IPS-20b (cell line): ENCODE data around the gene FLRT1.

Source experiments
- H3K27ac ChIP-seq: one replicate; pipeline ENCODE4 v1.5.1; 2013; ENCODE audit warnings: low read length
- H3K27me3 ChIP-seq: 2 replicates; pipeline ENCODE4 v1.6.1; 2013; ENCODE audit warnings: mild to moderate bottlenecking, low read length, inconsistent platforms; ENCODE audit not compliant: insufficient read depth
- H3K36me3 ChIP-seq: 2 replicates; pipeline ENCODE4 v1.6.1; 2013; ENCODE audit warnings: low read depth, mild to moderate bottlenecking, inconsistent platforms, low read length, moderate library complexity; ENCODE audit not compliant: insufficient read depth
- H3K4me1 ChIP-seq: 2 replicates; pipeline ENCODE4 v1.6.1; 2013; ENCODE audit warnings: mild to moderate bottlenecking, control low read depth, inconsistent platforms, low read length, moderate library complexity; ENCODE audit not compliant: insufficient read depth
- H3K4me3 ChIP-seq: 2 replicates; pipeline ENCODE4 v1.5.1; 2013; ENCODE audit warnings: mild to moderate bottlenecking, low read length, inconsistent platforms
- H3K9ac ChIP-seq: 2 replicates; pipeline ENCODE4 v1.6.1; 2013; ENCODE audit warnings: low read depth, mild to moderate bottlenecking, inconsistent platforms, low read length, moderate library complexity
- H3K9me3 ChIP-seq: 2 replicates; pipeline ENCODE4 v1.6.1; 2013; ENCODE audit warnings: mild to moderate bottlenecking, low read depth, low read length, inconsistent platforms; ENCODE audit not compliant: insufficient read depth

The FLRT1 gene

DNA sequence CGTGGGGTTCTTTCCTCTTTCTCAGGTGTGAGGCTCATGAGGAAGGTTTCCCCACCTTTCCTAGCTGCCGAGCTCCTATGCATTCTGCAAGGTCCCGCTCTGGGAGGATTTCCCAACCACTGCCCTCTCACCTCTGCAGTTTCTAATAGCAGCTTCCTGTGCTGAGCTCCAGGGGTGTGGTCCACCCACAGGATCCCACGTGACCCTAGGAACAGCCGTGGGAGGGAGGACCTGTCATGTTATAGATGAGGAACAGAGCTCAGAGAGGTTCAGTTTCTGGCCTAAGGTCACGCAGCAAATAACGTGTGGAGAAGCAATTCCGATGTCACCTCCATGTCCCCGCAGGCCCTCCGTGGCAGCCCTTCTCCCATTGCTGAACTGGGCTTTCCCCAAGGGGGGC lies 38.5 kb downstream of the FLRT1 start:
- no peaks in the 10 kb centered on the region for H3K9me3 ChIP-seq
- peaks cover 94% of the 10 kb centered on the region for H3K27me3 ChIP-seq
- H3K4me1 ChIP-seq, result no peaks in the 10 kb centered on the region
- no peaks in the 10 kb centered on the region for H3K36me3 ChIP-seq
- H3K4me3 ChIP-seq, result no peak overlapping the region
- H3K9ac ChIP-seq, result no peak overlapping the region
- no peak overlapping the region for H3K27ac ChIP-seq

DNA sequence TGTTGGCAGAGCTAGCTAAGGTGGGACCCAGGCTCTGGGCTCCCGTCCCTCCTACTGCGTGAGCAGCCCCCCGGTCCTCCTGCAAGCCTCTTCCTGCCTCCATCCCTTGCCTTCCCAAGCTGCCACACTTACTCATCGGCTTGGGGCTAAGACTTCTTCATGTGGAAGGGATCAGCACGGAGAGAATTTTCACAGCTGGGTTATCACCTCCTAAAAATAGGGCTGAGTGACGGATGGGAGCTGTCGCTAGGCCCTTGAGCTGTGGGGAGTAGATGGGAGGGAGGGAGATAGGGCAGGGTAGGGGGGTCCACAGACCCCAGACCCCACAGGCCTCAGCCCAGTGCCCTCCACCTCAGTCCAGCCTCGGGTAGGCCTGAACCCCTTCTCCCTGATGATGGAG lies 41.0 kb downstream of the FLRT1 start:
- H3K27ac ChIP-seq, result no peak overlapping the region

DNA sequence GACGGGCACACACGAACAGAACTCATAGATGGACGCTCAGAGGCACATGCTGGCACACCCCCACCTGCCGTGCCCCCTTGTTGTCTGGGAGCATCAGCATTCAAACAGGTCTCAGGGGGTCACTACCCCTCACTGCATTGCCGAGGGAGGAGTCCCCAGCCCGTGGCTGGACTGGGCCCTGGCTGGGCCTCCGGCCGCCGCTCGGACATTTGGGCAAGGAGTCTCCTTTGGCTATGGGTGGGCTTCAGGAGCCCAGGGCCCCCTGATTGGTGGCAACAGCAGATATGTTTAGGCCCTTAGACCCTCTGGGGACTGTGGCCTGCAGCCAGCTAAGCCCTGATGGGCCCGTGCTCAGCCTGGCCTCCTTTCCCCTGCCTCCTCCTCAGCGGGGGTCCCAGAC lies 41.9 kb downstream of the FLRT1 start:
- no peak overlapping the region for H3K4me3 ChIP-seq
- H3K27me3 ChIP-seq, result peaks cover 100% of the 10 kb centered on the region
- no peak overlapping the region for H3K9ac ChIP-seq
- H3K9me3 ChIP-seq, result no peaks in the 10 kb centered on the region
- no peak overlapping the region for H3K27ac ChIP-seq
- H3K36me3 ChIP-seq, result no peaks in the 10 kb centered on the region
- no peaks in the 10 kb centered on the region for H3K4me1 ChIP-seq

More for the DNA sequence above, 41.0 kb downstream of the FLRT1 start:
- no peaks in the 10 kb centered on the region for H3K9me3 ChIP-seq
- H3K4me3 ChIP-seq, result no peak overlapping the region
- H3K9ac ChIP-seq, result no peak overlapping the region
- no peaks in the 10 kb centered on the region for H3K36me3 ChIP-seq
- peaks cover 97% of the 10 kb centered on the region for H3K27me3 ChIP-seq
- H3K4me1 ChIP-seq, result no peaks in the 10 kb centered on the region

DNA sequence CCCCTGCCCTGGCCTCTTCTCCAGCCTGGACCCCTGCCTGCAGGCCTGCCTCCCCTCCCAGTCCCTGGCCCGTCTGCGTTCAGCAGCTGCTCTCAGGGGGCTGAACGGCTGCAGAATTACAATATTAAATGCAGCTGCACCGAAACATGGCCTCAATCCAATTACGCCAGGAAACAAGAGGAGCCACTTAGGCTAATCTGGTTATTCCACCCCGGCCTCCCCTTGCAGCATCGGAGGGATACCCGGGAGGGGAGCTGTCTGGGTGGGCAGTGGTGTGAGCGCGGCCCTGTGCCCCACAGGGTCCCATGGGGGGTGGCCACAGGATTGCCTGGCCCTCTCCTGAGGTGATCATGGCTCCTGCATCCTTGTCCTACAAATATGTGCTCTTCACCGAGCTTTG lies 42.6 kb downstream of the FLRT1 start:
- H3K9ac ChIP-seq, result no peak overlapping the region
- peaks cover 100% of the 10 kb centered on the region for H3K27me3 ChIP-seq
- no peak overlapping the region for H3K4me3 ChIP-seq
- no peaks in the 10 kb centered on the region for H3K9me3 ChIP-seq
- H3K36me3 ChIP-seq, result no peaks in the 10 kb centered on the region
- H3K27ac ChIP-seq, result no peak overlapping the region
- H3K4me1 ChIP-seq, result no peaks in the 10 kb centered on the region

DNA sequence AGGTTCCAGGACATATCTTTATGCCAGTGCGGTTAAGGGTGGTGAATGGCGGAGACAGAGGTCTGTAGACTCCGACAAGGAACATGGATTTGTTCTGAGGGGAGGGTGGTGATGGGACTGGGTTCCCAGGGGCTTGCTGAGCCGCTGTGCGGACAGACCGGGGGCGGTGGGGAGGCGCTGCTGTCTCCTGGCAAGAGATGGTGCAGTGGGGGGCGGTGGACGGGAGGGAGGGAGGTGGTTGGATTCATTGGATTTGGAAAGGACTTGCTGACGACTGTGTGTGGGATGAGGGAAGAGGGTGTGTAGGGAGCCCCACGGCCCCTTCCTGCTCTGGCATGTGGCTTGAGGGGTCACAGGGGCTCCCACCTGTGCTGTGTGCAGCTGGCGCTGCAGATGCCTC lies 43.2 kb downstream of the FLRT1 start:
- H3K36me3 ChIP-seq, result no peaks in the 10 kb centered on the region
- no peaks in the 10 kb centered on the region for H3K4me1 ChIP-seq
- H3K9me3 ChIP-seq, result no peaks in the 10 kb centered on the region
- H3K27ac ChIP-seq, result no peak overlapping the region
- peaks cover 98% of the 10 kb centered on the region for H3K27me3 ChIP-seq
- H3K4me3 ChIP-seq, result no peak overlapping the region
- no peak overlapping the region for H3K9ac ChIP-seq

DNA sequence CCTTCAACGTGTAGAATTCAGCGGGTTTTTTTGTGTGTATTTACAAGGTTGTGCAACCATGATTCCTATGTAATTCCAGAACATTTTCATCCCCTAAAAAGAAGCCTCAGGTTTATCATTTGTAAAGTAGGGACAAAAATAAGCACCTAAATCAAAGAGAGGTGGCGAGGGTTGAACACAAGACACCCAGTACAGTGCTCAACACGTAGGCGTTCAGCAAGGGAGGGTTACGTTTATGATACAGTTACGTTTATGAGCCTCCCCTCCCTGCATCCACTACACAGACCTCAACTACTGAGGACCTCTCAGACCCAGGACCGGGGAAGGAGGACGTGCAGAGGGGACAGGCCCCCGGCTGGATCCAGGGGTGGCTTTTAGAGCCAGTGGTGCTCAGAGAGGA lies 44.7 kb downstream of the FLRT1 start:
- Histone ChIP-seq H3K4me3 (no peak overlapping the region), H3K36me3 (no peaks in the 10 kb centered on the region), H3K27me3 (peaks cover 92% of the 10 kb centered on the region), H3K4me1 (no peaks in the 10 kb centered on the region), H3K9ac (no peak overlapping the region), H3K9me3 (no peaks in the 10 kb centered on the region), H3K27ac (no peak overlapping the region)

DNA sequence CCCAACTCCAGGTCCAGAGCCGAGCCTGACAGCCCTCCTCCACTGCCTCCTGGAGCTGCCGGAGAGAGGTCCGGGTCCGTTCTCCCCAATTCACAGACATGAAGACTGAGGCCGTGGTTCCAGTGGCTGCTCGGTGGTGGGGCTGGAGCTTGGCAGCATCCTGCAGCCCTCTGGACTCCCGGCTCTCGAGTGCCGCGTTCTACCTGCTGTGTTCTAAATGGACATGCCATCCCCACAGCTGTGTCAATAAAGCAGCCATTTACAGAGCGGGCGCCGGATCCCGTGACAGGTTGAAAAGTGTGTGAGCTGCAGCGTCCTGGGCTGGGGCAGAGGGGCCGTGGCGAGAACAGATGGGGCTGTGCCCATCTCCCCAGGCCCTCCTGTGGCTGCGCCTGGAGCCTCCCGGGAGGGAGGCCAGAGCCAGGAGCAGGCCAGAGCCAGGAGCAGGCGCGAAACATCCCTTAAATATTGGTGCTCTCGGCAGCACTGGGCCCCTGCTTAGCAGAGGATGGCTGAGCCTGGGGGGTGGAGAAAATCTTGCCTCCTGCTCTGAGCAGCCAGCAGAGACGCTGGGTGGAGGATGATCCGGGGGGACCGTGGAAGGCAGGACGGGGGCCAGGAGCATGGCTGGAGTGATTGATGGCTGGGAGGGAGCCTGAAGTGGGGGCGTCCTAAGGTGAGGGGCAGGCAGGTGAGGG lies 46.2 kb downstream of the FLRT1 start:
- Histone ChIP-seq H3K4me3 (no peak overlapping the region), H3K9me3 (no peaks in the 10 kb centered on the region), H3K9ac (no peak overlapping the region), H3K4me1 (no peaks in the 10 kb centered on the region), H3K27me3 (peaks cover 85% of the 10 kb centered on the region), H3K27ac (no peak overlapping the region), H3K36me3 (no peaks in the 10 kb centered on the region)

DNA sequence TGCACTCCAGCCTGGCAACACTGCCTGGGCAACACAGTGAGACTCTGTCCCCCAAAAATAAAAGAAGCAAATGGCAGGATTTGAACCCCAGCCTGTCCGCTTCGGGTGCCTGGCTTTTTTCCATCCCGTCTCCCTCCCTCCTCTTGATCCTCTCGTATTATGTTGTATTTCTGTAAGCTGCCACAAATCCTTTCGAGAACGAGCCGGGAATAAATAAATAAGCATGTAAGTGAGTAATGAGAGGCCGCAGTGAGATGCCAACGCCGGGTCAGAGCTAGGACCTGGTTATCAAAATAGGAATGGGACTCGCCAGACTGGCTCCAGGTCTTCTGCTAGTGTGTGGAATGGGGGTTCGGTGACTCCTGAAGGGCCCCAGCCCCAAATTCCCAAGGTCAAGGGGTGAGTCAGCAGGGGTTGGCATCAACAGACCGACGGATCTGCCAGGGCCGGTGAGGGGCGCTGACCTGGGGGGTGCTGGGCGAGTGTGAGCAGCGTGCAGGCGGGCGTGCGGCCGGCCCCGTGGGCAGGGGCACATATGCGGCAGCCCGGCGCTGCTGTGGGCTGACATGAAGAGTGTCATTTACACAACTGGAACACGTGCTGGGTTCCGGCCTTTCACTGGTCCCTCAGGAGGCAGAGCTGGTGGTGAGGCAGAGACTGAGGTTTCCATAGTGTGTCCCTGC lies 47.8 kb downstream of the FLRT1 start:
- H3K9ac ChIP-seq, result no peak overlapping the region
- H3K36me3 ChIP-seq, result no peaks in the 10 kb centered on the region
- H3K27me3 ChIP-seq, result peaks cover 82% of the 10 kb centered on the region
- H3K27ac ChIP-seq, result no peak overlapping the region
- no peak overlapping the region for H3K4me3 ChIP-seq
- H3K4me1 ChIP-seq, result no peaks in the 10 kb centered on the region; the same call in 1 of the 2 replicates
- H3K9me3 ChIP-seq, result no peaks in the 10 kb centered on the region

DNA sequence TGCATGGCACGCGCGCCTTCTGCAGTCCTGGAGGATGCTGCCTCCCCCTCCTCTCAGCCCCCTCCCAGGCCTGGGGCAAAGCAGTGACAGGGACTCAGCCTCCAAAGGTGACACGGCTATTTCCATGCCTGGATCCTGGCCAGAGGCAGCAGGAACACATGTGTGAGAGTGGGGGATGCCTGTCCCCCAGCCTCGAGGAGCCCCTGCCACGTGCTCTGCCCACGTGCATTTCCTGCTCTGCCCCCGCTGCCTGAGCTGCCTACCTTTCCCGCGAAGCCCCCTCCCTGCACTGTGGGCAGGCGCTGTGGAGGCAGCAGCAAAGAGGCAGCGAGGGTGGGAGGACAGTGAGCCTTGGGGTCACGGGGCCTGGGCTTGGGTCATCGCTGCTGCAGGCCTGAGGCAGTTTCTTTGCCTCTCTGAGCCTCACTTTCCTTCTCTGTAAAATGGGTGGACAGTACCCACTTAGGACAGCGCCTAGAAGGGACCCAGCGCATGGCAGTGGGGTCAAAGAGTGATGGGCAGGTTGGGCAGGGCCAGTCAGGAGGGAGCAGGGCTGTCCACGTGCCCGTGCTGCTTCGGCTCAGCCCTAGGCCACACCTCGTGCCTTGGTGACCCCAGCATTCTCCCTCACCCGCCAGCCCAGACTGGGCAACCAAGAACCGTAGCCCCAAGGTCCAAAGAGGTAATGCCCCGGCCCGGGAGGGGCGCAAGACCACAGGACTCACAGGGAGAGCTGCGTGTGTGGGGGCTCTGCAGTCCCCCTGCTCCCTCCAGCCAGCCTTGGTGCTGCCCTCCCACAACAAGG lies 48.6 kb downstream of the FLRT1 start:
- H3K27me3 ChIP-seq, result peaks cover 82% of the 10 kb centered on the region
- H3K4me3 ChIP-seq, result no peak overlapping the region
- H3K9me3 ChIP-seq, result no peaks in the 10 kb centered on the region
- H3K36me3 ChIP-seq, result no peaks in the 10 kb centered on the region
- H3K27ac ChIP-seq, result no peak overlapping the region
- no peaks in the 10 kb centered on the region; the same call in 1 of the 2 replicates for H3K4me1 ChIP-seq
- no peak overlapping the region for H3K9ac ChIP-seq

DNA sequence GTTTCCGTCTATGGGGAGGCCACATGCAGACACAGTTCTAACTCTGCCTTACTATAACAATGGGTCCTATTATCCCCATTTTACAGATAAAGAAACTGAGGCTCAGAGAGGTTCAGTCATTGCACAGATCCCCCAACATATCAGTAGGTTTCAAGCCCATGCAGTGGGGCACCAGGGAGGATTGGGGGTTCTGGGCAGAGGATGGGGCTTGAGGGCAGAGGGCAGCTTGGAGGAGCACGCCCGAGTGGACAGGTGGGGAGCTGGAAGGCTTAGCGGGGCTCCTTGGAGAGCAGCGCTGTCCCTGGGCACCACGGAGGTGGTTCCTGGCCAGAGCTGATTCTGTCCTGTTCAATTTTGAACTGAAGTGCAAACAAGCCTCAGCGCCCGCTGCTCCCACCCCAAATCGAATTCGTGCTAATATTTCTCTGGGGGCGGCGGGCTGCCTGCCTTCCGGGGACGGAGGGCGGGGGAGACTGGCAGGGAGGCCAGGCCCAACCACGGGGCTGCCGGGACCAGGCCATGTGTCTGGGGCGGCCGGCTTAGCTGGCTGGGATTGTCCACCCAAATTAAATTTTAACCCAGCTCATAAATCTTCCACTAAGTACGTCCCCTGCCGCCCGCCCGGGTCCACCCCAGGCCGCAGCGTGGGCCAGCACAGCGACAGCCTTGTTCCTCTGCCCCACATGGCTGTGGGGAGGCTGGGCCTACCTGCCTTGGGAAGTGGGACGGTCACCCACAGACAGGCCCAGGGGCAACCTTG lies 49.4 kb downstream of the FLRT1 start:
- H3K27me3 ChIP-seq, result peaks cover 82% of the 10 kb centered on the region
- H3K4me3 ChIP-seq, result no peak overlapping the region
- H3K9ac ChIP-seq, result no peak overlapping the region
- H3K27ac ChIP-seq, result no peak overlapping the region
- H3K9me3 ChIP-seq, result no peaks in the 10 kb centered on the region
- no peaks in the 10 kb centered on the region for H3K36me3 ChIP-seq
- no peaks in the 10 kb centered on the region; the same call in 1 of the 2 replicates for H3K4me1 ChIP-seq
